ENCODE results near the gene DCP1B. TPM values are rescaled to one million over a fixed set of nuclear protein-coding genes. Genes with fewer than 3 reads are reported as not detected.

DCP1B gene
- polyA plus RNA-seq, 1 donor from 2014 or later, result 12.5 TPM

DNA sequence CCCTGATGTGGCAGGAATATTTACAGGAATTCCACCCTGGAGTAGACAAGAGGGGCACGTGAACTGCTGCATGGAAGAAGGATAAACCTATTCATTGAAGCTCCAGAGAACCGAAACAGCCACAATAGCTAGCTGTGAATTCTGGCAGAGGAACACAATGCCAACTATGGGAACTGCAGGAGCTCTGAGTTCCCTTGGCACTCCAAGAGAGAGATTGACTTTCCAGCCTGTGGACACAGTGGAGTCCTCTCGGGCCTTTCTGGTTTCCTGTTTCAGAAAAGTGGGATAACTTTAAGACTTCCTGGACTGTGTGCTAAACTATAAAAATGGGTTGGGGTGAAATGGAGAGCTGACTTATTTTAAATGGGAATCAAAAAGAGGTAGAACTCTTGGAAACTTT lies 97.7 kb downstream of the DCP1B start:
- TF ChIP-seq MXI1 (conservative IDR thresholded peaks at IDR 0.05; ENCODE audit: poor library complexity, severe bottlenecking) (no peak), EZH2 (IDR thresholded peaks at IDR 0.05; ENCODE audit: borderline replicate concordance, insufficient read depth, low read length, poor library complexity, severe bottlenecking) (no peak), SMC3 (conservative IDR thresholded peaks at IDR 0.05; ENCODE audit: poor library complexity) (no peak), TAF1 (IDR thresholded peaks at IDR 0.05; ENCODE audit: low read depth) (no peak), POLR2AphosphoS5 (IDR thresholded peaks at IDR 0.05) (no peak), RAD21 (conservative IDR thresholded peaks at IDR 0.05) (no peak), EP300 (conservative IDR thresholded peaks at IDR 0.05; ENCODE audit: poor library complexity, severe bottlenecking) (no peak)
- TF ChIP-seq, protein P1, sequence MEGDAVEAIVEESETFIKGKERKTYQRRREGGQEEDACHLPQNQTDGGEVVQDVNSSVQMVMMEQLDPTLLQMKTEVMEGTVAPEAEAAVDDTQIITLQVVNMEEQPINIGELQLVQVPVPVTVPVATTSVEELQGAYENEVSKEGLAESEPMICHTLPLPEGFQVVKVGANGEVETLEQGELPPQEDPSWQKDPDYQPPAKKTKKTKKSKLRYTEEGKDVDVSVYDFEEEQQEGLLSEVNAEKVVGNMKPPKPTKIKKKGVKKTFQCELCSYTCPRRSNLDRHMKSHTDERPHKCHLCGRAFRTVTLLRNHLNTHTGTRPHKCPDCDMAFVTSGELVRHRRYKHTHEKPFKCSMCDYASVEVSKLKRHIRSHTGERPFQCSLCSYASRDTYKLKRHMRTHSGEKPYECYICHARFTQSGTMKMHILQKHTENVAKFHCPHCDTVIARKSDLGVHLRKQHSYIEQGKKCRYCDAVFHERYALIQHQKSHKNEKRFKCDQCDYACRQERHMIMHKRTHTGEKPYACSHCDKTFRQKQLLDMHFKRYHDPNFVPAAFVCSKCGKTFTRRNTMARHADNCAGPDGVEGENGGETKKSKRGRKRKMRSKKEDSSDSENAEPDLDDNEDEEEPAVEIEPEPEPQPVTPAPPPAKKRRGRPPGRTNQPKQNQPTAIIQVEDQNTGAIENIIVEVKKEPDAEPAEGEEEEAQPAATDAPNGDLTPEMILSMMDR (IDR thresholded peaks at IDR 0.05; ENCODE audit: poor library complexity, severe bottlenecking), result no peak
- TF ChIP-seq, protein P2, sequence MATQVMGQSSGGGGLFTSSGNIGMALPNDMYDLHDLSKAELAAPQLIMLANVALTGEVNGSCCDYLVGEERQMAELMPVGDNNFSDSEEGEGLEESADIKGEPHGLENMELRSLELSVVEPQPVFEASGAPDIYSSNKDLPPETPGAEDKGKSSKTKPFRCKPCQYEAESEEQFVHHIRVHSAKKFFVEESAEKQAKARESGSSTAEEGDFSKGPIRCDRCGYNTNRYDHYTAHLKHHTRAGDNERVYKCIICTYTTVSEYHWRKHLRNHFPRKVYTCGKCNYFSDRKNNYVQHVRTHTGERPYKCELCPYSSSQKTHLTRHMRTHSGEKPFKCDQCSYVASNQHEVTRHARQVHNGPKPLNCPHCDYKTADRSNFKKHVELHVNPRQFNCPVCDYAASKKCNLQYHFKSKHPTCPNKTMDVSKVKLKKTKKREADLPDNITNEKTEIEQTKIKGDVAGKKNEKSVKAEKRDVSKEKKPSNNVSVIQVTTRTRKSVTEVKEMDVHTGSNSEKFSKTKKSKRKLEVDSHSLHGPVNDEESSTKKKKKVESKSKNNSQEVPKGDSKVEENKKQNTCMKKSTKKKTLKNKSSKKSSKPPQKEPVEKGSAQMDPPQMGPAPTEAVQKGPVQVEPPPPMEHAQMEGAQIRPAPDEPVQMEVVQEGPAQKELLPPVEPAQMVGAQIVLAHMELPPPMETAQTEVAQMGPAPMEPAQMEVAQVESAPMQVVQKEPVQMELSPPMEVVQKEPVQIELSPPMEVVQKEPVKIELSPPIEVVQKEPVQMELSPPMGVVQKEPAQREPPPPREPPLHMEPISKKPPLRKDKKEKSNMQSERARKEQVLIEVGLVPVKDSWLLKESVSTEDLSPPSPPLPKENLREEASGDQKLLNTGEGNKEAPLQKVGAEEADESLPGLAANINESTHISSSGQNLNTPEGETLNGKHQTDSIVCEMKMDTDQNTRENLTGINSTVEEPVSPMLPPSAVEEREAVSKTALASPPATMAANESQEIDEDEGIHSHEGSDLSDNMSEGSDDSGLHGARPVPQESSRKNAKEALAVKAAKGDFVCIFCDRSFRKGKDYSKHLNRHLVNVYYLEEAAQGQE (IDR thresholded peaks at IDR 0.05; ENCODE audit: borderline replicate concordance), result no peak
- Histone ChIP-seq H3K36me3 (ENCODE audit: insufficient read depth, low read length) (no peaks in the 10 kb centered on the region), H3K4me2 (ENCODE audit: low read length) (no peak overlapping the region), H3K9me3 (ENCODE audit: low read length) (no peaks in the 10 kb centered on the region), H3K27me3 (ENCODE audit: insufficient read depth, low read depth, low read length) (no peaks in the 10 kb centered on the region), H3F3A (ENCODE audit: insufficient read depth, low read length, poor library complexity, severe bottlenecking) (no peaks in the 10 kb centered on the region), H3K9me2 (ENCODE audit: insufficient read depth, low read length) (no peaks in the 10 kb centered on the region), H2AFZ (ENCODE audit: low read depth, low read length) (no peak overlapping the region), H3K27ac (ENCODE audit: low read length) (no peak overlapping the region), H3K4me3 (ENCODE audit: low read length) (no peak overlapping the region), H3K79me2 (replicated peaks; ENCODE audit: insufficient read depth, low read length) (no peaks in the 10 kb centered on the region), H3K9ac (ENCODE audit: low read length) (no peak overlapping the region), H4K20me1 (ENCODE audit: insufficient read depth) (no peaks in the 10 kb centered on the region)

DNA sequence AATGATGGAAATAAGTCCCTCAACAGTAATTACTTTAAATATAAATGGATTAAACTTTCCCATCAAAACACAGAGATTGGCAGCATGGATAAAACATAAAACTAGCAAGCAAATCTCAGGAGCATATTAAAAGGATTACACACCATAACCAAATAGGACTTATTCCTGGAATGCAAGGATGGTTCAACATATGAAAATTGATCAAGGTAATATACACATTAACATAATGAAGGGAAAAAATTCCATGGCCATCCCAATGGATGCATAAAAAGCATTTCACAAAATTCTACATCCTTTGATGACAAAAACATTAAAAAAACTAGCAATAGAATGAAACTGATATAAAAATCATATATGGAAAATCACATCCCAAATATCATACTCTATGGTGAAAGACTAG lies 99.4 kb downstream of the DCP1B start:
- Histone ChIP-seq H3K9me2 (ENCODE audit: insufficient read depth, low read length) (no peaks in the 10 kb centered on the region), H2AFZ (ENCODE audit: low read depth, low read length) (no peak overlapping the region), H3K4me2 (ENCODE audit: low read length) (no peak overlapping the region), H3K9ac (ENCODE audit: low read length) (no peak overlapping the region), H3K36me3 (ENCODE audit: insufficient read depth, low read length) (no peaks in the 10 kb centered on the region), H3K79me2 (replicated peaks; ENCODE audit: insufficient read depth, low read length) (no peaks in the 10 kb centered on the region), H3F3A (ENCODE audit: insufficient read depth, low read length, poor library complexity, severe bottlenecking) (no peaks in the 10 kb centered on the region), H4K20me1 (ENCODE audit: insufficient read depth) (no peaks in the 10 kb centered on the region), H3K9me3 (ENCODE audit: low read length) (no peaks in the 10 kb centered on the region), H3K27me3 (ENCODE audit: insufficient read depth, low read depth, low read length) (no peaks in the 10 kb centered on the region), H3K27ac (ENCODE audit: low read length) (no peak overlapping the region), H3K4me3 (ENCODE audit: low read length) (no peak overlapping the region)
- TF ChIP-seq EP300 (conservative IDR thresholded peaks at IDR 0.05; ENCODE audit: poor library complexity, severe bottlenecking) (no peak), SMC3 (conservative IDR thresholded peaks at IDR 0.05; ENCODE audit: poor library complexity) (no peak), TAF1 (IDR thresholded peaks at IDR 0.05; ENCODE audit: low read depth) (no peak), EZH2 (IDR thresholded peaks at IDR 0.05; ENCODE audit: borderline replicate concordance, insufficient read depth, low read length, poor library complexity, severe bottlenecking) (no peak), MXI1 (conservative IDR thresholded peaks at IDR 0.05; ENCODE audit: poor library complexity, severe bottlenecking) (no peak), POLR2AphosphoS5 (IDR thresholded peaks at IDR 0.05) (no peak), RAD21 (conservative IDR thresholded peaks at IDR 0.05) (no peak)
- TF ChIP-seq, protein P2 (IDR thresholded peaks at IDR 0.05; ENCODE audit: borderline replicate concordance), result no peak
- TF ChIP-seq, protein P1 (IDR thresholded peaks at IDR 0.05; ENCODE audit: poor library complexity, severe bottlenecking), result no peak

Data from neural cell (in vitro differentiated cells).